ENCODE data around the gene RAB26.
"Not testable (repeated sequence)": the region's sequence is repeated elsewhere in the genome, so short reads cannot be mapped to it uniquely, and the experiment has no call there.

The RAB26 gene

GRCh38 chr16:2117960-2118722, 30.3 kb upstream of the RAB26 start:
- DNase-seq, result not testable (repeated sequence)

- DNase-seq, result not testable (repeated sequence)
Measured at GRCh38 chr16:2121325-2121724, 27.1 kb upstream of the RAB26 start.

GRCh38 chr16:2121853-2122252, 26.6 kb upstream of the RAB26 start:
- no peak for DNase-seq

- DNase-seq, result no peak
Measured at GRCh38 chr16:2122429-2122828, 26.0 kb upstream of the RAB26 start.

- DNase-seq, result not testable (repeated sequence)
Measured at GRCh38 chr16:2122934-2123683, 25.3 kb upstream of the RAB26 start.

- DNase-seq, result not testable (repeated sequence)
Measured at GRCh38 chr16:2123706-2124376, 24.6 kb upstream of the RAB26 start.

- not testable (repeated sequence) for DNase-seq
Measured at GRCh38 chr16:2124377-2124693, 24.1 kb upstream of the RAB26 start.

GRCh38 chr16:2124694-2125444, 23.6 kb upstream of the RAB26 start:
- DNase-seq, result not testable (repeated sequence)

- not testable (repeated sequence) for DNase-seq
Measured at GRCh38 chr16:2125609-2126008, 22.8 kb upstream of the RAB26 start.

GRCh38 chr16:2126161-2126743, 22.2 kb upstream of the RAB26 start:
- not testable (repeated sequence) for DNase-seq

- not testable (repeated sequence) for DNase-seq
Measured at GRCh38 chr16:2126928-2127556, 21.4 kb upstream of the RAB26 start.

GRCh38 chr16:2127630-2128280, 20.7 kb upstream of the RAB26 start:
- DNase-seq, result not testable (repeated sequence)

GRCh38 chr16:2129251-2129650, 19.2 kb upstream of the RAB26 start:
- DNase-seq, result not testable (repeated sequence)

- DNase-seq, result not testable (repeated sequence)
Measured at GRCh38 chr16:2129890-2130447, 18.5 kb upstream of the RAB26 start.

GRCh38 chr16:2133797-2134196, 14.6 kb upstream of the RAB26 start:
- DNase-seq, result not testable (repeated sequence)

- DNase-seq, result not testable (repeated sequence)
Measured at GRCh38 chr16:2135071-2135470, 13.4 kb upstream of the RAB26 start.

- DNase-seq, result peak; percentile 62
Measured at GRCh38 chr16:2135770-2136490, 12.5 kb upstream of the RAB26 start, which contains the start of gene PKD1. TSS of gene PKD1 (minus strand) at chr16:2135898. CDS start at chr16:2135689, 209 bp downstream.

- DNase-seq, result no peak
Measured at GRCh38 chr16:2142942-2143877, 5.2 kb upstream of the RAB26 start.

GRCh38 chr16:2143878-2144485, 4.4 kb upstream of the RAB26 start:
- DNase-seq, result no peak
